AG10803 (cell line): ENCODE measurements around the gene SREK1IP1.

Experiments used
- DNase-seq: peaks from one replicate; pipeline ENCODE4 v3.0.0; 2010; ENCODE audit warnings: low read depth
- H3K4me3 ChIP-seq: 2 replicates; pipeline ENCODE4 v1.5.1; 2011; ENCODE audit warnings: mild to moderate bottlenecking, low read length, control low read depth
- CTCF ChIP-seq: conservative IDR thresholded peaks from 2 replicates; pipeline ENCODE4 v1.5.1; 2011; ENCODE audit warnings: mild to moderate bottlenecking, low read length, control low read depth, inconsistent platforms

Gene SREK1IP1

GRCh38 chr5:64765804-64766504 lies 2.5 kb downstream of the SREK1IP1 start:
- no peak overlapping the region for H3K4me3 ChIP-seq
- DNase-seq = peak; percentile 13
- TF ChIP-seq CTCF = no peak

GRCh38 chr5:64763948-64764503 lies 4.5 kb downstream of the SREK1IP1 start:
- H3K4me3 ChIP-seq = no peak overlapping the region
- TF ChIP-seq CTCF = no peak
- DNase-seq = no peak

- H3K4me3 ChIP-seq = no peak overlapping the region
- DNase-seq = no peak
- no peak for TF ChIP-seq CTCF
These were observed 8.4 kb downstream of the SREK1IP1 start for GRCh38 chr5:64759960-64760660.

- no peak for DNase-seq
- H3K4me3 ChIP-seq = no peak overlapping the region
- TF ChIP-seq CTCF = no peak
These were observed 9.6 kb downstream of the SREK1IP1 start for GRCh38 chr5:64758901-64759300.

- no peak for DNase-seq
- TF ChIP-seq CTCF = no peak
- H3K4me3 ChIP-seq = no peak overlapping the region
These were observed 14.4 kb downstream of the SREK1IP1 start for GRCh38 chr5:64754066-64754465.

GRCh38 chr5:64749385-64749784 lies 19.1 kb downstream of the SREK1IP1 start:
- DNase-seq = no peak
- no peak for TF ChIP-seq CTCF
- H3K4me3 ChIP-seq = no peak overlapping the region

GRCh38 chr5:64746446-64746845 lies 22.0 kb downstream of the SREK1IP1 start:
- peak; percentile 1 for DNase-seq
- H3K4me3 ChIP-seq = no peak overlapping the region
- no peak for TF ChIP-seq CTCF
